Activated CD8-positive, alpha-beta T cell treated with anti-CD3 and anti-CD28 coated beads, Interleukin-2, amount 10 ng/mL, durations not matched to agents 7 days and 5 days (primary cell): Measurements from ENCODE around the gene VPS37C. TPM values are rescaled to one million over a fixed set of nuclear protein-coding genes. Genes with fewer than 3 reads are reported as not detected.

Experiments used
- ATAC-seq: fragments of 150-1000 bp; cut with Tn5 transposase; one replicate; pipeline ENCODE4 v1.10.0; 2021; ENCODE audit warnings: moderate library complexity
- CTCF ChIA-PET: fragments of 350-600 bp; sonication (Branson Sonifier 250); formaldehyde crosslinking; loops from one replicate; lab custom pipeline; 2021; ENCODE audit warnings: antibody characterized with exemption; lab: Charles Lee
- POLR2A ChIA-PET: fragments of 350-600 bp; sonication (Branson Sonifier 250); formaldehyde crosslinking; loops from one replicate; lab custom pipeline; 2021; ENCODE audit warnings: antibody characterized with exemption; lab: Charles Lee
- DNase-seq: peaks from one replicate; pipeline ENCODE4 v3.0.0-alpha.2; 2020
- H3K27ac Mint-ChIP-seq: one replicate; pipeline ENCODE4 v1.8.0; 2021; ENCODE audit warnings: mild to moderate bottlenecking, mixed read lengths
- H3K27me3 Mint-ChIP-seq: one replicate; pipeline ENCODE4 v1.8.0; 2021; ENCODE audit warnings: low read depth, mixed read lengths
- H3K36me3 Mint-ChIP-seq: one replicate; pipeline ENCODE4 v1.8.0; 2021; ENCODE audit warnings: low read depth, mixed read lengths
- H3K4me1 Mint-ChIP-seq: one replicate; pipeline ENCODE4 v1.8.0; 2021; ENCODE audit warnings: low read depth, mixed read lengths
- H3K4me3 Mint-ChIP-seq: one replicate; pipeline ENCODE4 v1.8.0; 2021; ENCODE audit warnings: mild to moderate bottlenecking, mixed read lengths
- H3K9me3 Mint-ChIP-seq: one replicate; pipeline ENCODE4 v1.8.0; 2022; ENCODE audit warnings: mixed read lengths; ENCODE audit not compliant: insufficient read depth
- total RNA-seq, 2 experiments: library from RNA; stranded (reverse); gene quantifications; one replicate each; pipeline ENCODE4 v1.2.3, GENCODE V29; 2021

Gene VPS37C
- total RNA-seq, 2 experiments from 2014 or later: 3.4 to 3.8 TPM

GRCh38 chr11:61080526-61080925 is 80.7 kb downstream of the VPS37C start:
- CTCF ChIA-PET: interaction anchor here (0.8 to 4.8 kb wide), 18 partner anchors 9 to 167 kb away, joined by 3 to 39 read pairs (median 7); partner anchors contain the start of genes CD5 and TMEM109
- peaks cover 8% of the 10 kb centered on the region for H3K36me3 Mint-ChIP-seq

More at GRCh38 chr11:61080526-61080925, 80.7 kb downstream of the VPS37C start:
- no peaks in the 10 kb centered on the region for H3K27me3 Mint-ChIP-seq
- POLR2A ChIA-PET: interaction anchor here (0.6 to 2.0 kb wide), 16 partner anchors 10 to 98 kb away, joined by 3 to 8 read pairs (median 4); partner anchors contain the start of gene CD5
- H3K9me3 Mint-ChIP-seq: peaks cover 4% of the 10 kb centered on the region
- ATAC-seq (peak; percentile 34), DNase-seq (peak; percentile 64)
- peak overlapping the region; percentile 96 for H3K27ac Mint-ChIP-seq
- peak overlapping the region; percentile 75 for H3K4me3 Mint-ChIP-seq
- peaks cover 82% of the 10 kb centered on the region for H3K4me1 Mint-ChIP-seq

Other genes with a start within 250 kb of the VPS37C start
- gene TMEM109, start 247.3 kb downstream of the VPS37C start, total RNA-seq: 100 to 1,000 TPM; 136 to 139 TPM
- gene TMEM132A, start 237.0 kb downstream of the VPS37C start, total RNA-seq: under 1 TPM; 0.37 to 0.47 TPM
- 1 to 10 TPM; 2.0 to 2.2 TPM for gene SLC15A3, start 209.2 kb downstream of the VPS37C start, total RNA-seq
- gene CD6, start 189.7 kb downstream of the VPS37C start, total RNA-seq: 100 to 1,000 TPM; 214 to 222 TPM
- gene CD5, start 58.9 kb downstream of the VPS37C start, total RNA-seq: 100 to 1,000 TPM; 252 to 274 TPM
- not detected for gene PGA3, start 42.1 kb upstream of the VPS37C start, total RNA-seq
- not detected for gene PGA4, start 60.9 kb upstream of the VPS37C start, total RNA-seq
- not detected for gene PGA5, start 79.7 kb upstream of the VPS37C start, total RNA-seq
- 1 to 10 TPM; 2.2 to 3.3 TPM for gene VWCE, start 133.9 kb upstream of the VPS37C start, total RNA-seq
- 100 to 1,000 TPM; 202 to 214 TPM for gene DDB1, start 171.7 kb upstream of the VPS37C start, total RNA-seq
- gene TKFC, start 171.8 kb upstream of the VPS37C start, total RNA-seq: 10 to 100 TPM; 24.1 to 26.4 TPM
- gene CYB561A3, start 200.5 kb upstream of the VPS37C start, total RNA-seq: 10 to 100 TPM; 53.2 to 55.6 TPM
- 10 to 100 TPM; 57.4 to 57.5 TPM for gene TMEM138, start 200.9 kb upstream of the VPS37C start, total RNA-seq
- 1 to 10 TPM; 6.3 to 6.4 TPM for gene TMEM216, start 231.2 kb upstream of the VPS37C start, total RNA-seq